Subcutaneous abdominal adipose tissue (tissue), 5 donors: ENCODE results near the gene PPIF.

Source experiments
- H3K27ac ChIP-seq: one replicate; pipeline ENCODE4 v1.7.0; 2013; ENCODE audit warnings: low read depth, mild to moderate bottlenecking, inconsistent platforms, low read length, moderate library complexity
- H3K27me3 ChIP-seq, 5 donors: one replicate each; pipeline ENCODE4 v1.7.0; 2013; ENCODE audit warnings: low read length in 5 of 5, inconsistent platforms in 1 of 5; ENCODE audit not compliant: control insufficient read depth in 5 of 5, insufficient read depth in 4 of 5
- H3K36me3 ChIP-seq, 5 donors: one replicate each; pipeline ENCODE4 v1.7.0; 2013; ENCODE audit warnings: low read length in 5 of 5; ENCODE audit not compliant: control insufficient read depth in 5 of 5, insufficient read depth in 5 of 5
- H3K4me1 ChIP-seq, 5 donors: one replicate each; pipeline ENCODE4 v1.7.0; 2013; ENCODE audit warnings: low read length in 5 of 5, mild to moderate bottlenecking in 3 of 5, moderate library complexity in 1 of 5; ENCODE audit not compliant: control insufficient read depth in 5 of 5, insufficient read depth in 5 of 5
- H3K4me3 ChIP-seq, 5 donors: one replicate each; pipeline ENCODE4 v1.7.0; 2013; ENCODE audit warnings: low read length in 5 of 5, low read depth in 1 of 5
- H3K9ac ChIP-seq, 5 donors: one replicate each; pipeline ENCODE4 v1.7.0; 2013; ENCODE audit warnings: low read length in 5 of 5, mild to moderate bottlenecking in 4 of 5, moderate library complexity in 3 of 5
- H3K9me3 ChIP-seq, 5 donors: one replicate each; pipeline ENCODE4 v1.7.0; 2013; ENCODE audit warnings: low read length in 5 of 5; ENCODE audit not compliant: control insufficient read depth in 5 of 5
- donor health status: healthy.
- donor health status: healthy.
- donor health status: healthy.
- donor health status: healthy.
- donor health status: healthy.

PPIF gene

DNA sequence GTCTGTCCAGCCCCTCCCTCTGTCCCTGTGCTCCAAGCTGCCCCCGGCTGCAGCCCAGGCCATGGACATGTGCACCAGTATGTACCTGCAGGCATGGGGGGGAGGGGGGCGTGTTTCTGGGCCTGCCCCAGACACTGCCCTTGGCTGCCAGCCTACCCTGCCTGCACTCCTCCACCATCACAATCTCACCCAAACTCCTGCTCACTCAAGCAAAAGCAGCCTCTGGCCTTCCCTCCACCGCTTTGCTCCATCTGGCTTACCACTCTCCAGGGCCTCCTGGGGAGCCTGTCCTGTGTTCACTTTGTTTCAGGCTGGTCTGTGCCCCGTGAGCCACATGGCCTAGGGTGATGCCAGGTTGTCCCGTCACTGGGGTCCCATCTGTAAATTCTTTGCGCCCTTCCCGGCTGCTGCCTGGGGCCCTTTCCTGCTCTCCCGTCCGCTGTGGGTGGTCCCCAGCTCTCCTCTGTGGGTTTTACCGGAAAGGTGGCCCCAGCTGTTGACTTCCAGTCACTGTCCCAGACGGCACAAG lies 33.3 kb upstream of the PPIF start:
- Histone ChIP-seq H3K4me3 (no peak overlapping the region), H3K4me1 (peaks cover 0 to 35% (median 34%) of the 10 kb centered on the region in 5 donors), H3K36me3 (peaks cover 0 to 64% (median 57%) of the 10 kb centered on the region in 5 donors), H3K27me3 (no peaks in the 10 kb centered on the region), H3K9me3 (no peaks in the 10 kb centered on the region), H3K27ac (no peak overlapping the region), H3K9ac (no peak overlapping the region)

DNA sequence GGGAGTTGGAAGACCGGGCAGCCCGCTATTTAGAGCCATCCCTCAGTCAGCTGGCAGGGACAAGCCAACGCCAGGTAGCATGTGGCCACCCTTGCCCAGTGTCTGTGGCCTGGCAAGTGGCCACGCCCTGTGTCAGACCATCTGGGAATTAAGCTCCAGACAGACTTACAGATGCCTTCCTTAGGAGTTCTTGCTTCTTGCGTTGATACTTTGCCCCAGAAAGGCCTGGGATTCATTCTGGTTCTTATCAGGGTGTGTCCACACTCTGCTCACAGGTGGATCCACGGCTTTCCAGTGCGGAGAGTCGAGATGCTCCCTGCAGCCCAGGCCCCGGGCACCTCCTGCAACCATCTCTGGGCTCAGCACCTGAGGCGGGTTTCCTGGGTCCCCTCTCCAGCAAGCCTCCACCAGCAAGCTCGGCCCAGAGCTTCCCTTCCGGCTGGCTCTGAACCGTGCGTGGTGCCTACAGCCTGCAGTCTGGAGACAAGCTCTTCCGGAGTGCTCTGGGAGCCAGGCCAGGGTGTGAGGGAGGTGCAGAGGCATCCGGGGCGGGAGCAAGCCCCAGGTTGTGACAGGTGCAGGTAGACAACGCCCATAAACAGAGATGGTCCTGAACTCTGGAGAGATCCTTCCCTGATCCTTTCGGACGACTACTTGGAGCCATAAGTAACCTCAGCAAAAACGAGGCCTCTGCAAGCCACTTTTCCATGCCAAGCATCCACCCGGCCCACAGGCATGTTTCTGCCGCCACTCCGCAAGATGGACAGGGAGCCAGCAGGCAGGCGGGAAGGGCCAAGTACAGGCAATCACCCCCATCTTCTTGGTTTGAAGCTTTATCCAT lies 32.3 kb upstream of the PPIF start:
- H3K4me3 ChIP-seq = no peak overlapping the region
- H3K9me3 ChIP-seq = no peaks in the 10 kb centered on the region
- H3K27me3 ChIP-seq = no peaks in the 10 kb centered on the region
- H3K27ac ChIP-seq = no peak overlapping the region
- peaks cover 0 to 54% (median 47%) of the 10 kb centered on the region in 5 donors for H3K36me3 ChIP-seq
- peaks cover 0 to 35% (median 34%) of the 10 kb centered on the region in 5 donors for H3K4me1 ChIP-seq
- H3K9ac ChIP-seq = no peak overlapping the region

GRCh38 chr10:79315602-79315920 lies 31.7 kb upstream of the PPIF start:
- H3K9me3 ChIP-seq = no peaks in the 10 kb centered on the region
- H3K36me3 ChIP-seq = peaks cover 0 to 48% (median 41%) of the 10 kb centered on the region in 5 donors
- peaks cover 0 to 35% (median 34%) of the 10 kb centered on the region in 5 donors for H3K4me1 ChIP-seq
- no peak overlapping the region for H3K27ac ChIP-seq
- H3K27me3 ChIP-seq = no peaks in the 10 kb centered on the region
- no peak overlapping the region for H3K9ac ChIP-seq
- no peak overlapping the region for H3K4me3 ChIP-seq

DNA sequence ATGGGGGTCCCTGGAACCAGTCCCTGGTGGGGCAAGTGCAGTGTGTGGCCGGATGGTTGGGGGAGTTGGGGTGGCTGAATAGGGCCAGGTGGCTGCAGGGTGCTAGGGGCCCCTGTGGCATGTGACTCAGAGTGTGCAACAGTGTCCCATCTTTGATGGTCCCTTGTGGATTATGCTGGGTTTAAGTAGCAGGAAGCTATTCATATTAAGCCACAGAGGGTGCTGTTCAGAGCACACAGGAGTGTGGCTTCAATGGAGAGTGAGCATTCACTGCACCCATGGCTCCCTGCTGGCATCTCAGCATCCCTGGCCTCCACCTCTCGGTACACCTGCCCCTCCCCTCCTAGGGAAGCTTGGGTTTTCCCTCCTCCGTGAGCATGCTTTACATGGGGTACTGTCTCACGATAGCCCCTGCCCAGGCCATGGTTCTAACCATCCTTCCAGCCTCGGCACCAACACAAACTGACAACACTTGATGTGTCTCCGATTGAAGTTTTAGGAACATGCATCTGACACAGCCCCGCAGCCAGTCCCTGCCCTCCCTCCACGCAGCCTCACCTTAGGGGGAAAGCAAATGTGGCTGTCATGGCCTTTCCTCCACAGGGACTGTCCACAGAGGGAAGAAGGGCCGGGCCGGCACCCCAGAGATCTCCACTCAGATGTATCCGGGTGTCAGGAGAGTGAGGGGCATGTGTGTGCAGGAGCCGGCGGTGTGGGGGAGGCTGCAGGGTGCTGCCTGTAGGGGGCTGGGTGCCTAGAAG lies 30.4 kb upstream of the PPIF start:
- peaks cover 0 to 36% (median 32%) of the 10 kb centered on the region in 5 donors for H3K36me3 ChIP-seq
- H3K9me3 ChIP-seq = no peaks in the 10 kb centered on the region
- H3K27ac ChIP-seq = no peak overlapping the region
- no peak overlapping the region for H3K9ac ChIP-seq
- peaks cover 0 to 38% (median 34%) of the 10 kb centered on the region in 5 donors for H3K4me1 ChIP-seq
- no peaks in the 10 kb centered on the region for H3K27me3 ChIP-seq
- H3K4me3 ChIP-seq = no peak overlapping the region

GRCh38 chr10:79318369-79318768 lies 28.9 kb upstream of the PPIF start:
- Histone ChIP-seq H3K36me3 (peaks cover 0 to 20% (median 17%) of the 10 kb centered on the region in 5 donors), H3K9ac (no peak overlapping the region), H3K27ac (no peak overlapping the region), H3K4me3 (no peak overlapping the region), H3K9me3 (no peaks in the 10 kb centered on the region), H3K27me3 (no peaks in the 10 kb centered on the region), H3K4me1 (peaks cover 0 to 45% (median 27%) of the 10 kb centered on the region in 5 donors)

GRCh38 chr10:79319115-79319771 lies 28.0 kb upstream of the PPIF start:
- Histone ChIP-seq H3K27ac (no peak overlapping the region), H3K4me3 (no peak overlapping the region), H3K36me3 (peaks cover 0 to 12% (median 10%) of the 10 kb centered on the region in 5 donors), H3K9me3 (no peaks in the 10 kb centered on the region), H3K27me3 (no peaks in the 10 kb centered on the region), H3K9ac (no peak overlapping the region), H3K4me1 (peaks cover 0 to 41% (median 21%) of the 10 kb centered on the region in 5 donors)

- Histone ChIP-seq H3K9me3 (no peaks in the 10 kb centered on the region), H3K9ac (no peak overlapping the region), H3K27ac (no peak overlapping the region), H3K4me1 (peaks cover 0 to 35% (median 14%) of the 10 kb centered on the region in 5 donors), H3K36me3 (peaks cover 0 to 4% (median 3%) of the 10 kb centered on the region in 5 donors), H3K27me3 (no peaks in the 10 kb centered on the region), H3K4me3 (no peak overlapping the region)
These were observed 27.0 kb upstream of the PPIF start for GRCh38 chr10:79320316-79320715.

DNA sequence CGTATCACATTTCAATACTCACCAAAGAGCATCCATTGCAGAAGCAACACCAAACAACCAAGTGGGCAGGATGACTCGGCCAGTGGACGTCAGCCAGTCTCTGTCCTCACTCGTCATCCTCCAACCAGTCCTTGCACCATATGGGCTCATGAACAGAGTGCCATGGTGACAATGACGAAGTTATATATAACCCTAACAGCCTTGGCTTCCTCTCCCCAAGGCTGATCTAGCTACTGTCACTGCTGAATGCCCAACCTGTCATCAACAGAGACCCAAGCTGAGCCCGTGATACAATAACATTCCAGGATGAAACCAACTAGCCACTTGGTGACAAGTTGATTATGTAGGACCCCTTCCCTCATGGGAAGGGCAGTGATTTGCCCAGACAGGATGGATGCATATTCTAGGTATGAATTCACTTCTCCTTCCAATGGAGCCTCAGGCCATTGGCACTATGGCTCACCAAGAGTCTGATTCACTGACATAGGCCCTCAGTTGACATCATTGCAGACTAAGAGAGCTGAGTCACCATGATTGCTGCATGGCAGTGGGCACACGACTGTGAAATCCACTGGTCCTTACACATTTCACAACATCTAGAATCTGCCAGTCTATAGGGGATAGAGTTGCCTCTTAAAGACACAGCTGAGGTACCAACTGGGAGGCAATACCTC lies 26.3 kb upstream of the PPIF start:
- H3K36me3 ChIP-seq = no peaks in the 10 kb centered on the region
- peaks cover 0 to 35% (median 14%) of the 10 kb centered on the region in 5 donors for H3K4me1 ChIP-seq
- no peak overlapping the region for H3K9ac ChIP-seq
- H3K27me3 ChIP-seq = no peaks in the 10 kb centered on the region
- H3K4me3 ChIP-seq = no peak overlapping the region
- no peak overlapping the region for H3K27ac ChIP-seq
- no peaks in the 10 kb centered on the region for H3K9me3 ChIP-seq

- no peaks in the 10 kb centered on the region for H3K9me3 ChIP-seq
- no peaks in the 10 kb centered on the region for H3K27me3 ChIP-seq
- peaks cover 0 to 35% (median 14%) of the 10 kb centered on the region in 5 donors for H3K4me1 ChIP-seq
- no peak overlapping the region for H3K27ac ChIP-seq
- no peak overlapping the region for H3K9ac ChIP-seq
- H3K36me3 ChIP-seq = no peaks in the 10 kb centered on the region
- H3K4me3 ChIP-seq = no peak overlapping the region
These were observed 25.8 kb upstream of the PPIF start for GRCh38 chr10:79321494-79321882.
